GM21447 (cell line): ENCODE measurements around the gene ISOC1.
A peak's percentile ranks its signal among the peaks of the same experiment; 100 is the strongest.

ENCODE experiments used
- ATAC-seq: cut with Tn5 transposase; IDR thresholded peaks from one replicate; pipeline ENCODE4 v1.9.1; 2021; ENCODE audit not compliant: unreplicated experiment

ISOC1 gene

GRCh38 chr5:129094924-129095899 is 663 bp downstream of the ISOC1 start:
- ATAC-seq = peak; percentile 60

- no peak for ATAC-seq
Observed at GRCh38 chr5:129096382-129096991, 1.9 kb downstream of the ISOC1 start.

DNA sequence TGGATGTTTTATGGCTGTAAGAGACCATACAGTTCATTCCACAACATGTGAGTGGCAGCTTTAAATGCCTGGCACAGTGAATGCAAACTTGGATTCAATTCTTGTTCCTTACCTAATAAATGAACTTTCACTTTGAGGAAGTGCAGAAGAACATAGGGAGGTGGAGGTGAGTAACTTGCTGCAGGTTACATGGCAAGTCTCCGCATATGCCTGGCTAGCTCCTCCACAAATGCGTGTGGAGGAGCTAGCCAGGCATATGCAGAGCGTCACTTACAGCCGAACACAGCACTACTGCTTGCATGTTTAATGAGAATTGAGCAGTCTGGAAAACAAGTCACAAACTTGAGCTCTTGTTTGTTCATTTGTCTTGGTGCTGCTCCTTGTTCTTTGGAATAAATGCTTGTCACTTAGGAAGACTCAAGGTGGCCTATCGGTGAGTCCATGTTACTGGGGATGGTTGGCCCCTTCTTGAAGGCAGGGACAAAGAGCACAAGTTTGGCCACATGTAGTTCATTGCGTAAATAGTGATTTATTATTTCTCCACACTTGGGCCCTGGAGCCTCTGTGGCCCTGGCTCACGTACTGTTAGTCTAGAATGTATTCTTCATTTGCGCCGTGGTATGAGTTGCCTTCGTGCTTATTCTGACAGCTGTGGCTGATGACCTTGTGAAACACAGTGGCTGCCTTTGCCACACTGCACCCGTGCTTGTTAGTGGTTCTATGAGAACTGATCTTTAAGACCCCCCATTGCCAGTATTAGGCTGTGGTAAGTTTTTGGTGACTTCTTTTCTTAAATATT is 3.1 kb downstream of the ISOC1 start:
- no peak for ATAC-seq

DNA sequence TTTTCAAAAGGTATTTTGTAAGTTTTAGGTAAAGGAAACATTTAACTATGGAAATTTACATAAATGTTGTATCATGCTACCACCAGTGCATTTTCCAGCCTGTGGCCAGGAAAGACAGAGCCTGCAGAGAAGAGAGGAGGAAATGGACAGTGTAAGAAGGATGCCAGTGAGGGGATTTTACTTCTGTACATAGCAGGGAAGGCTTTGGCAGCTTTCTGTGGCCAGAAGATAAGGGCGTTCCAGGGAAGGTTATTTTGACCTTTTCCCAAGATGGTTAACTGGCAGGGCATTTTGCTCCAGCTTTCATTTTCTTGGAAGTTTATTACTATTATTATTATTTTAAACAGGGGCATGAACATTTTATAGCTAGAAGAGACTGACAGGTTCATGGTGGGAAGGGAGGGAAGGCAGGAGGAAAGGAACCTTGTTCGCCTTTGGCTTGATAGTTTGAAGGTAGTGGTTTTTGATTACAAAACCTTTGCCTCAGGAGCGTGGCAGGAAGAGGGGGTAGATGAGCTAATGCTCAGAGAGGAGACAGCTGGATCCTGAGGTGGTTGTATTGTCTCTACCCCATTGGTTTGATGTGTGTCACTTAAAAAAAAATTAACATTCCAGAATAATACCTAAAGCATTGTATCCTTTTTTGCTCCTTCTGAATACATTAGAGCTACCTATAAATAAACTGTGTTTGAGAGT is 4.1 kb downstream of the ISOC1 start:
- ATAC-seq = no peak

DNA sequence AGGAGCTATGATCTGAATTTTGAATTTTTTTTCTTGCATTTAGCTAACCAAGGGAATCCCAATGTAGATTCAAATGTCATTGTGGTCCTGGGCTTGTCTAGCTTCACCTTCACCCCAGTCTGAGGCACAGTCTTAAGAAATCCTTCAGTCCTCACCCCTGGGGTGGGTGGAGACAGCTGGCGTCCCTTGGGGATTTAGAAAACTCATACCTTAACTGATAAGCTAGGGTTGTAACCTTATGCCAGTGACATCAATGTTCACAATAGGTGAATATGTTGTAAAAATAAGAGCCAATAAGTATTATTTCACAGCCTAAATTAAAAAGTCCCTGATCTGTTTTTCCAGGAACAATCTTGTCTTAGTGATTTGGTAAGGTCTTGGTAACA is 4.6 kb downstream of the ISOC1 start:
- ATAC-seq = no peak

- no peak for ATAC-seq
Observed at GRCh38 chr5:129101794-129102193, 7.2 kb downstream of the ISOC1 start.

- no peak for ATAC-seq
Observed at GRCh38 chr5:129103397-129103796, 8.8 kb downstream of the ISOC1 start.

- ATAC-seq = no peak
Observed at GRCh38 chr5:129104915-129105455, 10.4 kb downstream of the ISOC1 start.

DNA sequence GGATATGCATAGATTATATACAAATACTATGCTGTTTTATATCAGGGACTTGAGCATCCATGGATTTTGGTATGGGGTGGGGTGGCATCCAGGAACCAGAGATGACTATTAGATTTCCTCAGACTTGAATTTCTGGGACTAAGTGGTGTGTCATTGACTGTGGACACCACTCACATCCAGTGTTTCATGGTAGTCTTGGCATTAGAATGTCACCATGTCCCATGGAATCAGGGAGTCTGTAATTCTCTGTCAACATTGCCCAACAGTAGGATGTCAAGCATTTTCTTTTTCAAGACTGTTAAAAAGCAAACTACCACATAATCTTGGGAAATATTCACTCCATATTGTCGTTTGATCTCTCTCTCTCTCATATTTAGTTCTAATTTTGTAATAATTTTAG is 13.1 kb downstream of the ISOC1 start:
- no peak for ATAC-seq

DNA sequence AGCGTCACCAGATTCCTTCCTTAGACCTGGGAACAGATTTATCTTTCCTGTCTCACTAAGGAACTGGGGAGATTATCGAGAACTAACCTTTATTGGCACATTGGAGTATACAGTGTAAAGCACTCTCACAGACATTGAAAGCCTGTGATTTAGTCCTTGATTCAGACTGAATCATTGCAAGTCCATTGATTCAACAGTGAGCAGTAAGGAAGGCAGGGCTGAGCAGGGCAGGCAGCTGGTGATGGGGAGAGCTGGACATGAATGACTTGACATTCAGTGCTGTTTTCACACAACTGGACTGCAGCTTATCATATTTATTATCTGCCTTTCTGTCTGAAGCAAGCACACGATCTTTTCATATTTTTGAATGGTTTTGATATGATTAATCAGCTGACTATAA is 16.2 kb downstream of the ISOC1 start:
- ATAC-seq = no peak

DNA sequence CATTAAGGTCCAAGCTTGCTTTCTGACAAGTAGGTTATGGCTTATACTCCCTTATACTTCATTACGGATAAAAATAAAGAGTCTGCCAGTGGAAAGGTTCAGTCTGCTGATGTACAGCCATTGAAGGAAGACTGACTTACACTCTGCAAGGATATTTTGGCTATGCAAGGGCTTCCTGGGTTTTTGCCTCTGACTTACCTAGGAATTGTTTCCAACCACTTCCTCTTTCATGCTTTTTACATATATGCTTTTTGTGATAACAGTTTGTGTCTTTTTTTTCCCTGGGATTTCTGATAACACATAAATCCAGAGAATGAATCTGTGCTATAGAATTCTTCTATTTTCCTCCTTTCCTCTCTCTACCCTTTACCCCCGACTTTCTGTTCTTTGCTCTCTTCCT is 16.8 kb downstream of the ISOC1 start:
- no peak for ATAC-seq

- no peak for ATAC-seq
Observed at GRCh38 chr5:129112295-129112694, 17.7 kb downstream of the ISOC1 start.

DNA sequence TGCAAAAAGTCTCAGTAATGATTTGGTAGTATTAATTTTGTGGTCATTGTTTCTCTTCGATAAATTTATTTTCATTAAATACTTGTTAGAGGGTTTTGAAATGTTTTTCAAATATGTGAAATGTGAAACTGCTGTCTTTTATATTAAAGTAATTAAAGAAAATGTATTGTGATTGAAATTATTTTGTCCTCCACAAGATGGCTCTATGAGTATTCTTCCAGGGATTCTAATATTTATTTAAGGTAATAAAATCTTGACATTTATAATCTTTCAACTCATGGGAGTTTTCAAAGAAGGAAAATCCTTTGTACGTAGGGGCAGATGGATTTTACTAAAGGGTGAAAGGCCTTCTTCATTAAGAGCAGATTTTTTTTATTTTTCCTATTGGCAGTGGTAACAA is 19.3 kb downstream of the ISOC1 start:
- no peak for ATAC-seq

GRCh38 chr5:129114539-129115193 is 20.1 kb downstream of the ISOC1 start:
- ATAC-seq = no peak

DNA sequence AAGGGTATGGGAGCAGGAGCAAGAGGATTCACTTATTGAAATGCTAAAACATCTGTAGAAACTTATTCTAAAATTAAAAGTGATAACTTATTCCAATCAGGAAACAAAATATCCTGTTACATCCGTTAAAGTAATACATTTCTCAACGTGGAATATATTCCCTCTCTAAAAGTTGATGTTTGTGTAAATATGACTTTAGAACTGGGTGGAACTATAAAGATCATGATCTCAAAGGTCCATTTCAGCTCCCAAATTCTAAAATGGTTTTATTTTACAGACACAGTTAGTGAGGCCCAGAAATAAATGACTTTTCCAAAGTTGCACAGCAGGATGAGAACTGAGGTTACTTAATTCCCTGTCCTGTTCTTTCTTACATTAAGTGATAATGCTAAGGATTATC is 21.1 kb downstream of the ISOC1 start:
- no peak for ATAC-seq

DNA sequence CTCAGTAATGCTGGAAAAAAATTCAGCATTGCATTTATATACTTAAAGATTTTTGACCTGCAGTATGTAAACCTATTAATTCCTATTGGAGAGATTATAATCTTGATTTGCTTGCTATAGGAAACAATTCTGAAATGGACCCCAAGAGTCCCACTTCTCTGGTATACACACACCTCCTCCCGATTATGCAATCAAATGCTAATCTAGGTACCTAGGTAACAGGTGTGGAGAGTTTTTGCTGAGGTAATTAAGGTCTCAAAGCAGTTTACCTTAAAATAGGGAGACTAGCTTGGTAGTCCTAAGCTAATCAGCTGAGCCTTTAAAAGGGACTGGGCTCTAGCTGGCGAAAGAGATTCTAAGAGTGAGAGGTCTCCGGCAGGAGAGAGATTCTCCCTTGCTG is 22.2 kb downstream of the ISOC1 start:
- ATAC-seq = no peak

- no peak for ATAC-seq
Observed at GRCh38 chr5:129118405-129118804, 23.9 kb downstream of the ISOC1 start.

DNA sequence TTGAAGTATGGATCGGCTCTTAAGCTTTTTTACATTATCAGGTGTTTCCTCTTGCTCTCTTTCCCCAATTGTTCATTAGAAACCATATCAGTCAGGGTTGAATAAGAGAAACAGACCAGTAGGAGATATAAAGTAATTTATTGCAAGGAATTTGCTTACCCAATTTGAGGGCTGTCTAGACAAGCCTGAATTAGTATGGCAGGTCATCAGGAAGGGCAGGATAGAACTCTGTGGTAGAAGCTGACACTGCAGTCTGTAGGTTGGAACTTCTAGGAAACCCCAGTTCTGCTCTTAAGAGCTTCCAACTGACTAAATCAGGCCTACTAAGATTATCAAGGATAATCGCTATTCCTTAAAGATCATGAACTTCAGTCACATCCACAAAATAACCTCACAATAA is 24.3 kb downstream of the ISOC1 start:
- no peak for ATAC-seq

- peak; percentile 78 for ATAC-seq
Observed at GRCh38 chr5:129120158-129120581, 25.6 kb downstream of the ISOC1 start.

DNA sequence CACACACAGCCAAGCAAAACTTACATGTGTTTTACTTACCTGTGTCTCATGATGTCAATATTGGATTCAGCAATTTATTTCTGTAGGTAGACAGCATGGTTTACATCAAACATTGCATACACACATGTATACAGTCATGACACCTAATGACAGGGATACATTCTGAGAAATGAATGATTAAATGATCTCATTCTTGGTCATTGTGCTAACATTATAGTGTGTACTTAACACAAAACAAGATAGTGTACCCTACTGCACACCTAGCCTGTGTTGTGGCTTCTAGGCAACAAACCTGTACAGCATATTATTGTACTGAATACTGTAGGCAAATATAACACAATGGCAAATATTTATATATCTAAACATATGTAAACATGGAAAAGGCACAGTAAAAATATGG is 28.0 kb downstream of the ISOC1 start:
- ATAC-seq = no peak
